H1 (cell line): ENCODE data around the gene EYA2. TPM values are rescaled to one million over a fixed set of nuclear protein-coding genes. Genes with fewer than 3 reads are reported as not detected.

Experiments
- CTCF ChIA-PET: fragments of 300-600 bp; sonication (Branson Sonifier 250); formaldehyde crosslinking; loops from one replicate; lab custom pipeline; 2021; ENCODE audit not compliant: partially characterized antibody; lab: Charles Lee
- POLR2A ChIA-PET: fragments of 300-600 bp; sonication (Branson Sonifier 250); formaldehyde crosslinking; loops from one replicate; lab custom pipeline; 2021; ENCODE audit warnings: inconsistent platforms; ENCODE audit not compliant: partially characterized antibody; lab: Charles Lee
- DNase-seq, 2 experiments: peaks; one replicate each; pipeline versions ENCODE4 v3.0.0 to v3.0.0-alpha.2; 2010 to 2022; ENCODE audit warnings: low spot score in 2 of 2, low read depth in 1 of 2, mixed read lengths in 1 of 2
- FAIRE-seq: peaks from 2 replicates; lab custom pipeline; 2011; peaks lifted over from hg19 to GRCh38; lab: Jason Lieb, UNC
- H2AFZ ChIP-seq: 2 replicates; pipeline ENCODE4 v1.8.1; 2012; ENCODE audit warnings: low read length, inconsistent platforms
- H2AK5ac ChIP-seq: 2 replicates; pipeline ENCODE4 v1.6.1; 2013; ENCODE audit warnings: low read depth, low read length
- H2BK120ac ChIP-seq: replicated peaks from 2 replicates; pipeline ENCODE3; 2013; ENCODE audit warnings: low read depth, low read length, inconsistent platforms
- H2BK12ac ChIP-seq: 2 replicates; pipeline ENCODE4 v1.6.1; 2013; ENCODE audit warnings: low read depth, low read length
- H2BK15ac ChIP-seq: 2 replicates; pipeline ENCODE4 v1.6.1; 2013; ENCODE audit warnings: low read length
- H2BK20ac ChIP-seq: 2 replicates; pipeline ENCODE4 v1.6.1; 2013; ENCODE audit warnings: low read length
- H2BK5ac ChIP-seq: 2 replicates; pipeline ENCODE4 v1.6.1; 2013; ENCODE audit warnings: low read depth, low read length
- H3K14ac ChIP-seq: 2 replicates; pipeline ENCODE4 v1.6.1; 2013; ENCODE audit warnings: inconsistent platforms; ENCODE audit not compliant: insufficient read length
- H3K18ac ChIP-seq: 2 replicates; pipeline ENCODE4 v1.6.1; 2013; ENCODE audit warnings: low read length; ENCODE audit errors: extremely low read depth
- H3K23ac ChIP-seq: 2 replicates; pipeline ENCODE4 v1.6.1; 2013; ENCODE audit warnings: inconsistent platforms; ENCODE audit not compliant: insufficient read length
- H3K23me2 ChIP-seq: 2 replicates; pipeline ENCODE4 v1.6.1; 2013; ENCODE audit warnings: low read depth, low read length
- H3K27ac ChIP-seq: 2 replicates; pipeline ENCODE4 v1.6.1; 2011; ENCODE audit warnings: low read depth, low read length, inconsistent platforms
- H3K27me3 ChIP-seq, 4 experiments: replicated peaks in 1 of 4; 1 replicate in 1 of 4; 2 replicates in 3 of 4; pipeline versions ENCODE4 v1.6.1 to v1.8.1; 2011 to 2013; ENCODE audit warnings: low read length in 3 of 4, mild to moderate bottlenecking in 3 of 4, inconsistent platforms in 2 of 4, mixed read lengths in 2 of 4, moderate library complexity in 1 of 4; ENCODE audit not compliant: control insufficient read depth in 3 of 4, insufficient read depth in 3 of 4; ENCODE audit errors: extremely low read depth in 1 of 4
- H3K36me3 ChIP-seq, 4 experiments: 2 replicates each; pipeline versions ENCODE4 v1.6.1 to v1.8.1; 2011 to 2013; ENCODE audit warnings: mild to moderate bottlenecking in 4 of 4, low read length in 3 of 4, moderate library complexity in 2 of 4, control low read depth in 1 of 4, inconsistent platforms in 1 of 4; ENCODE audit not compliant: insufficient read depth in 4 of 4, control insufficient read depth in 2 of 4
- H3K4ac ChIP-seq: replicated peaks from 2 replicates; pipeline ENCODE3; 2013; ENCODE audit warnings: low read length, low read depth, mixed read lengths, inconsistent platforms; ENCODE audit not compliant: insufficient read length
- H3K4me1 ChIP-seq, 4 experiments: replicated peaks in 1 of 4; 1 replicate in 1 of 4; 2 replicates in 3 of 4; pipeline versions ENCODE4 v1.6.1 to v1.8.1; 2011 to 2013; ENCODE audit warnings: low read length in 3 of 4, inconsistent platforms in 2 of 4, mixed read lengths in 1 of 4; ENCODE audit not compliant: insufficient read depth in 4 of 4, control insufficient read depth in 3 of 4
- H3K4me2 ChIP-seq, 2 experiments: 2 replicates each; pipeline versions ENCODE4 v1.6.1 to v1.8.1; 2011 to 2013; ENCODE audit warnings: low read depth in 2 of 2, low read length in 2 of 2, control low read depth in 1 of 2, inconsistent platforms in 1 of 2, mild to moderate bottlenecking in 1 of 2; ENCODE audit not compliant: insufficient read depth in 1 of 2
- H3K4me3 ChIP-seq, 4 experiments: fragments of 200-600, 300-600 bp in 1 of 4; sonication (generic), shearing (Covaris generic), sonication (Bioruptor Twin) in 1 of 4; 2 replicates each; pipeline versions ENCODE4 v1.5.1 to v1.8.1; 2011 to 2016; ENCODE audit warnings: low read length in 4 of 4, low read depth in 3 of 4, control low read depth in 2 of 4, inconsistent platforms in 2 of 4, mild to moderate bottlenecking in 2 of 4, mixed read lengths in 1 of 4, moderate library complexity in 1 of 4; ENCODE audit not compliant: insufficient read depth in 2 of 4; ENCODE audit errors: extremely low read depth in 1 of 4
- H3K56ac ChIP-seq: replicated peaks from 2 replicates; pipeline ENCODE3; 2013; ENCODE audit warnings: low read depth, mild to moderate bottlenecking, mixed read lengths, low read length, inconsistent platforms; ENCODE audit not compliant: insufficient read length
- H3K79me1 ChIP-seq: 2 replicates; pipeline ENCODE4 v1.6.1; 2013; ENCODE audit warnings: low read depth, low read length, control low read depth
- H3K79me2 ChIP-seq, 2 experiments: 2 replicates each; pipeline versions ENCODE4 v1.6.1 to v1.8.1; 2012 to 2013; ENCODE audit warnings: low read length in 2 of 2, mild to moderate bottlenecking in 2 of 2, inconsistent platforms in 1 of 2; ENCODE audit not compliant: insufficient read depth in 2 of 2, control insufficient read depth in 1 of 2
- H3K9ac ChIP-seq, 4 experiments: replicated peaks in 1 of 4; 1 replicate in 1 of 4; 2 replicates in 3 of 4; pipeline versions ENCODE4 v1.6.1 to v1.8.1; 2011 to 2013; ENCODE audit warnings: low read depth in 3 of 4, low read length in 3 of 4, control low read depth in 2 of 4, mild to moderate bottlenecking in 2 of 4, moderate library complexity in 2 of 4, inconsistent platforms in 1 of 4; ENCODE audit errors: extremely low read depth in 1 of 4
- H3K9me3 ChIP-seq, 2 experiments: 2 replicates each; pipeline versions ENCODE4 v1.6.1 to v1.8.1; 2012 to 2013; ENCODE audit warnings: mild to moderate bottlenecking in 2 of 2, moderate library complexity in 2 of 2, control low read depth in 1 of 2, inconsistent platforms in 1 of 2, low read depth in 1 of 2, low read length in 1 of 2, mixed read lengths in 1 of 2; ENCODE audit not compliant: insufficient read depth in 2 of 2
- H4K20me1 ChIP-seq, 2 experiments: replicated peaks in 1 of 2; 2 replicates each; pipeline versions ENCODE3 to v1.8.1; 2011 to 2013; ENCODE audit warnings: inconsistent platforms in 2 of 2, low read length in 2 of 2, mild to moderate bottlenecking in 1 of 2; ENCODE audit not compliant: insufficient read depth in 2 of 2, control insufficient read depth in 1 of 2
- H4K5ac ChIP-seq: 2 replicates; pipeline ENCODE4 v1.6.1; 2013; ENCODE audit warnings: low read length, low read depth, mixed read lengths, inconsistent platforms; ENCODE audit not compliant: insufficient read length
- H4K8ac ChIP-seq: 2 replicates; pipeline ENCODE4 v1.8.0; 2013; ENCODE audit warnings: mild to moderate bottlenecking, moderate library complexity, low read length, inconsistent platforms; ENCODE audit not compliant: insufficient read depth; ENCODE audit errors: extremely low read depth
- H4K91ac ChIP-seq: replicated peaks from 2 replicates; pipeline ENCODE3; 2013; ENCODE audit warnings: low read length, mixed read lengths, inconsistent platforms; ENCODE audit not compliant: insufficient read length
- CBX5 ChIP-seq: fragments of 300-800, 300-1000 bp; sonication (generic); IDR thresholded peaks from 2 replicates; pipeline ENCODE4 v1.7.1; 2016; ENCODE audit warnings: antibody characterized with exemption, low read length, low read depth
- NANOG ChIP-seq: IDR thresholded peaks from 2 replicates; pipeline ENCODE4 v1.6.1; 2011; ENCODE audit warnings: low read length, low read depth, mild to moderate bottlenecking, inconsistent platforms; ENCODE audit not compliant: insufficient read depth, poor library complexity, severe bottlenecking
- NRF1 ChIP-seq: IDR thresholded peaks from 2 replicates; pipeline ENCODE4 v1.6.1; 2011; ENCODE audit warnings: mild to moderate bottlenecking, low read depth, low read length, improper control_type of control experiment
- POLR2A ChIP-seq, 2 experiments: IDR thresholded peaks; 1 replicate in 1 of 2; 2 replicates in 1 of 2; pipeline ENCODE4 v1.6.1; 2011; ENCODE audit warnings: low read depth in 2 of 2, low read length in 2 of 2, mild to moderate bottlenecking in 2 of 2; ENCODE audit errors: control extremely low read depth in 1 of 2
- RAD21 ChIP-seq, 2 experiments: IDR thresholded peaks in 1 of 2; conservative IDR thresholded peaks in 1 of 2; 2 replicates each; pipeline ENCODE4 v1.6.1; 2011; ENCODE audit warnings: low read depth in 2 of 2, low read length in 2 of 2, improper control_type of control experiment in 1 of 2, inconsistent platforms in 1 of 2, mild to moderate bottlenecking in 1 of 2, moderate library complexity in 1 of 2
- SIN3A ChIP-seq, 2 experiments: IDR thresholded peaks in 1 of 2; conservative IDR thresholded peaks in 1 of 2; 2 replicates each; pipeline ENCODE4 v1.6.1; 2011 to 2012; ENCODE audit warnings: low read length in 2 of 2, improper control_type of control experiment in 1 of 2, low read depth in 1 of 2, mild to moderate bottlenecking in 1 of 2
- SIX5 ChIP-seq: IDR thresholded peaks from 2 replicates; pipeline ENCODE4 v1.6.1; 2011; ENCODE audit warnings: mild to moderate bottlenecking, low read depth, low read length
- SP4 ChIP-seq: IDR thresholded peaks from 2 replicates; pipeline ENCODE4 v1.6.1; 2012; ENCODE audit warnings: low read length, inconsistent platforms
- WGBS, 2 experiments: shearing (Covaris generic) in 1 of 2; methylation state at CpG; one replicate each; pipeline versions ENCODE4 v1.1.6 to v1.1.7; 2013 to 2015; ENCODE audit warnings: low lambda C conversion rate in 2 of 2, mixed read lengths in 2 of 2, inconsistent platforms in 1 of 2, low coverage in 1 of 2, missing lambda C conversion rate in 1 of 2; ENCODE audit not compliant: insufficient replicate concordance in 2 of 2, insufficient coverage in 1 of 2, insufficient read length in 1 of 2; ENCODE audit errors: extremely low coverage in 1 of 2, missing lambda C conversion rate in 1 of 2; 5-methylcytosine and 5-hydroxymethylcytosine counted together
- polyA plus RNA-seq, 7 experiments: library from polyadenylated mRNA; depleted of rRNA in 3 of 7; stranded (reverse) in 5 of 7; unstranded in 2 of 7; fragments of >200 nt in 5 of 7; fragments of 200-250 nt in 2 of 7; gene quantifications; 1 replicate in 5 of 7; 2 replicates in 1 of 7; 4 replicates in 1 of 7; pipeline versions ENCODE4 v1.2.1 to v1.2.3, GENCODE V29; 2011 to 2013; ENCODE audit warnings: missing spikeins in 2 of 7, mixed read lengths in 2 of 7
- total RNA-seq: library from RNA; stranded (reverse); fragmentation: NEBNext Ultra II Directional; extraction: Animal tissue kit (Norgen Biotek cat#: 25700); gene quantifications from 2 replicates; pipeline ENCODE4 v1.2.1, GENCODE V29; 2021
- TF ChIP-seq, protein P1 (sequence below): IDR thresholded peaks from 2 replicates; pipeline ENCODE4 v1.6.1; 2012; ENCODE audit warnings: inconsistent platforms
- TF ChIP-seq, protein P2 (sequence below): IDR thresholded peaks from 2 replicates; pipeline ENCODE4 v1.6.1; 2012; ENCODE audit warnings: low read length, inconsistent platforms

EYA2 gene
- total and polyA plus RNA-seq, 2 of the 8 experiments (the other 6 are each of a cell fraction or from before 2014, with no cell fraction given), result 1.6 to 1.7 TPM

- Histone ChIP-seq H3K4ac (no peak overlapping the region), H3K23me2 (no peaks in the 10 kb centered on the region), H3K4me2 (no peak overlapping the region), H3K4me3 (no peak overlapping the region), H2BK12ac (no peak overlapping the region), H2BK15ac (no peak overlapping the region), H3K79me1 (no peaks in the 10 kb centered on the region), H3K18ac (no peak overlapping the region), H3K36me3 (no peaks in the 10 kb centered on the region), H3K79me2 (no peaks in the 10 kb centered on the region), H2AK5ac (no peak overlapping the region), H3K4me1 (peaks cover 0 to 3% (median 0%) of the 10 kb centered on the region in 4 experiments; a peak in 1 of 7 replicates), H3K9ac (no peak overlapping the region), H3K9me3 (0 out of 4 replicates have a peak, but pooled peaks cover 0 to under 1% of the 10 kb centered on the region in 2 experiments), H3K23ac (no peak overlapping the region), H3K14ac (no peak overlapping the region), H4K20me1 (no peaks in the 10 kb centered on the region), H3K56ac (no peak overlapping the region), H2AFZ (no peak overlapping the region), H3K27me3 (no peaks in the 10 kb centered on the region), H4K8ac (no peak overlapping the region), H3K27ac (no peak overlapping the region), H4K91ac (no peak overlapping the region), H2BK20ac (no peak overlapping the region), H2BK5ac (no peak overlapping the region), H4K5ac (no peak overlapping the region), H2BK120ac (no peak overlapping the region)
- ChIA-PET CTCF (interaction anchor here (0.9 to 5.6 kb wide), 2 partner anchors 14 to 393 kb away, joined by 4 to 35 read pairs; no protein-coding TSS in a partner anchor), POLR2A (no interaction called here)
- 84% methylated on average over 7 of the region's 7 CpGs; no CpG with 5 or more reads in 1 of the 2 experiments for WGBS, 2 experiments
- FAIRE-seq, result no peak
- DNase-seq, result no peak
- TF ChIP-seq CBX5 (no peak), RAD21 (IDR thresholded peaks at IDR 0.05 in 1 of 2, conservative IDR thresholded peaks at IDR 0.05 in 1 of 2; ENCODE audit: low read depth in 2 of 2, low read length in 2 of 2) (no peak), SIX5 (no peak), POLR2A (IDR thresholded peaks at IDR 0.05; ENCODE audit: control extremely low read depth in 1 of 2, low read depth in 2 of 2, low read length in 2 of 2) (no peak), SP4 (no peak), NANOG (no peak), NRF1 (no peak), SIN3A (conservative IDR thresholded peaks at IDR 0.05 in 1 of 2, IDR thresholded peaks at IDR 0.05 in 1 of 2; ENCODE audit: low read depth in 1 of 2, low read length in 2 of 2) (no peak)
- TF ChIP-seq, protein P1, sequence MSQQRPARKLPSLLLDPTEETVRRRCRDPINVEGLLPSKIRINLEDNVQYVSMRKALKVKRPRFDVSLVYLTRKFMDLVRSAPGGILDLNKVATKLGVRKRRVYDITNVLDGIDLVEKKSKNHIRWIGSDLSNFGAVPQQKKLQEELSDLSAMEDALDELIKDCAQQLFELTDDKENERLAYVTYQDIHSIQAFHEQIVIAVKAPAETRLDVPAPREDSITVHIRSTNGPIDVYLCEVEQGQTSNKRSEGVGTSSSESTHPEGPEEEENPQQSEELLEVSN, result no peak
- TF ChIP-seq, protein P2, sequence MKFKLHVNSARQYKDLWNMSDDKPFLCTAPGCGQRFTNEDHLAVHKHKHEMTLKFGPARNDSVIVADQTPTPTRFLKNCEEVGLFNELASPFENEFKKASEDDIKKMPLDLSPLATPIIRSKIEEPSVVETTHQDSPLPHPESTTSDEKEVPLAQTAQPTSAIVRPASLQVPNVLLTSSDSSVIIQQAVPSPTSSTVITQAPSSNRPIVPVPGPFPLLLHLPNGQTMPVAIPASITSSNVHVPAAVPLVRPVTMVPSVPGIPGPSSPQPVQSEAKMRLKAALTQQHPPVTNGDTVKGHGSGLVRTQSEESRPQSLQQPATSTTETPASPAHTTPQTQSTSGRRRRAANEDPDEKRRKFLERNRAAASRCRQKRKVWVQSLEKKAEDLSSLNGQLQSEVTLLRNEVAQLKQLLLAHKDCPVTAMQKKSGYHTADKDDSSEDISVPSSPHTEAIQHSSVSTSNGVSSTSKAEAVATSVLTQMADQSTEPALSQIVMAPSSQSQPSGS, result no peak
Observed at GRCh38 chr20:47146686-47147085, 252.0 kb downstream of the EYA2 start.
